Epidermal melanocyte (primary cell): ENCODE measurements around the gene C5orf58.

ENCODE experiments used
- DNase-seq: peaks from one replicate; pipeline ENCODE4 v3.0.0; 2011; ENCODE audit warnings: low spot score; ENCODE audit not compliant: insufficient read length

C5orf58 gene

GRCh38 chr5:170280011-170280493 is 47.3 kb downstream of the C5orf58 start:
- no peak for DNase-seq

DNA sequence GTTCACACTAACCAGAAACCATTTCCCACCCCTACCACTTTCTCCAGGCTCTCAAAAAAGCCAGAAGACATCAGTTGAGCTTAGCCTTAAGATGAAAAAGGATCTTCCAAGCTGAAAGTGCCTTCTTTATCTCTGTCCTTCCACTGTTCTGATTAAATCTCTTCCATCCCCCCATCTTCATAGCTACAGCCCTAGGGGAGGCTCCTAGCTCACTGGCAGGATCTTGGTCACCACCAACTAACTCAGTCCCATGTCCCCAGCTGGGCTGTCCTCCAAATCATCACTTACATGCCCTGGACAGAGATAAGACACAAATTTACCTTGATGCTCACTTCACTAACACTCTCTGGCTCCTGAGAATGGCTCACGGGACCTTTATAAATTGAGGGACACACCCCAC is 50.5 kb downstream of the C5orf58 start:
- DNase-seq: no peak

- no peak for DNase-seq
These were observed 51.4 kb downstream of the C5orf58 start for GRCh38 chr5:170284231-170284630.

GRCh38 chr5:170285181-170285580 is 52.4 kb downstream of the C5orf58 start:
- no peak for DNase-seq

- no peak for DNase-seq
These were observed 53.7 kb downstream of the C5orf58 start for GRCh38 chr5:170286386-170286925.

GRCh38 chr5:170287532-170287931 is 54.7 kb downstream of the C5orf58 start:
- no peak for DNase-seq

DNA sequence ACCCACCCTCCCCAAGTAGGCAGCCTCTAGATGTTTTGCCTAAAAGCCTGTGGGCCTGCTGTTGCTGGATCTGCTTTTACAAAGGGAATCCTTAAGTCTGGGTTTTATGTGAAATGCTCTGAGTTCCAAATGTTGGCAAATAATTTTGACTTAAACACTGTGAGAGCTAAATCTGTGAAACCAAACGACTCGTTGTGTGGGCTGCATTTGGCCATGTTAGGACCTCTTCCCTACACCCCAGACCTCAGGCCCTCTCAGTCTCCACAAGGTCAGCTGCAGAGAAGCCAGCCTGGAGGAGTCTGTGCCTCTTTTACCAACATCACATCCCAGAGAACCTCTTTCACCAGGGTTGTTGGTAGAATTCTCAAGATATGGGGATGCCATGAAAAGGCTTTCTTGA is 55.4 kb downstream of the C5orf58 start:
- DNase-seq: no peak

DNA sequence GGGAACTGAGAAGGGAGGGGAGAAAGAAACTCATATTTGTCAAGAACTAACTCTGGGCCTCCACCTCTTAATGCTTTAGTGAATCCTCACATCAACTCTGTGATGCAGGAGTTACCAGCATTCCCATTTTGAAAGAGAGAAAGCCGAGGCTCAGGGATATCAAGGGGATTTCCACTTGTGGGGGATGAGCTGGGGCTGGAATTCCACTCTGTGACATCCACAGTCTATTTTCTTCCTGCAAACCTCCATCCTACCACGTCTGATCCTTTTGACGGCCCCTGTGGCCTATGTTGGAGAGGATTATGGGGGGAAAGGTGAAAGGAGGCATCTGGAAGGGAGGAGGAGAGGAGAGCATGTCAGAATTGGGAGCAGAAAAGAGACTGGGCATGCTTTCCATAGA is 55.8 kb downstream of the C5orf58 start:
- no peak for DNase-seq

DNA sequence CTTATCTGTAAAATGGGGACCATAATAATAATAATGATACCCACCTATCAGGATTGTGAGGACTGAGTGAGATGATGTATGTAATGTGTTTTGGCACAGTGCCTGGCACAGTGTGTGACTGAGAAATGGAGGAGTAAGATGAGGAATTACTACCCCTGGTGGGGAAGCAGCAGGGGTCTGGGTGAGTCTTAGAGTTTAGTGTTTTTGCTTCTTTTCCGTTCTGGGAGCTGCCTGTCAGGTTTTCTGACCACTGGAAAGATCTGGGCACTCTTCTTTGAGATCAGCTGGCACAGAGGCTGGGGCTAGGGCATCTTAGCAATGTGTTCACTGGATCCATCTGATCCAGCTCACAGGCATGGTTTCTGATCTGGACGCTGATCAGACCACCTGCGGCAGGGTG is 56.3 kb downstream of the C5orf58 start:
- no peak for DNase-seq

DNA sequence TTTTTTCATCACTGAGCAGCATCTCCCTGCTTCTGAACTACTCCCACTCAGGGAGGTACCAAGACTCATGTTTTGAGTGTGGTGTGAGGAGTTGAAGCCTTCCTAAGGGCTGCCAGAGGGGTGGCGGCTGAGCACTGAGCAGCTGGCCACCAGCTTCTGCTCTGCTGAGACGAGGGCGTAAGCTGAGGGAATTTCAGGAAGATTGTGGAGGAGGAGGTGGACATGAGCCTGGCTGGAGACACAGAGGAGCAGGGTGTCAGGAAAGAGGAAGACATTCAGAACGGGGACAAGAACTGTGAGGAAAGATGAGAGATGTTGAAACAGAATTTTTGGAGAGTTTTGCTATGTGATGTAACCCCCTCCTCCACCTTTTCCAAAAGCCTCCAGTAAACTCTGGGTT is 57.0 kb downstream of the C5orf58 start:
- no peak for DNase-seq

DNA sequence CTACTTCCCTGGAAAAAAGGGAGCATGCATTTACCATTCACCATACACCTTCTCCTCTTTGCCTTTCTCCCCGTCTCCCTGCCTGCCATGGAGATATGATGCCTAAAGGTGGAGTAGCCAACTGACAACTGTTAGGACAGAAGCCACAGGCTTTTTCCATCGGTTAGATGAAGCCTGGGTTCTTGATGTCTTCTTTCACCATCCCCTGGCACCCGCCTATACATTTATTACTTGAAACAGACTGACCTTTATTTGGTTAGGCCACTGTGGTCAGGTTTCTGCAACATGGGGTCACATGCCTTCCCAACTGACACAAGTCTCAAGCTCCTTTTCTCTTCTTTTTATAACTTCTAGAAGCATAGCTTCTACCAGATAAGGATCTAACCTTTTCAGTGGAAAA is 57.7 kb downstream of the C5orf58 start:
- DNase-seq: no peak

- no peak for DNase-seq
These were observed 59.7 kb downstream of the C5orf58 start for GRCh38 chr5:170292179-170293104.

DNA sequence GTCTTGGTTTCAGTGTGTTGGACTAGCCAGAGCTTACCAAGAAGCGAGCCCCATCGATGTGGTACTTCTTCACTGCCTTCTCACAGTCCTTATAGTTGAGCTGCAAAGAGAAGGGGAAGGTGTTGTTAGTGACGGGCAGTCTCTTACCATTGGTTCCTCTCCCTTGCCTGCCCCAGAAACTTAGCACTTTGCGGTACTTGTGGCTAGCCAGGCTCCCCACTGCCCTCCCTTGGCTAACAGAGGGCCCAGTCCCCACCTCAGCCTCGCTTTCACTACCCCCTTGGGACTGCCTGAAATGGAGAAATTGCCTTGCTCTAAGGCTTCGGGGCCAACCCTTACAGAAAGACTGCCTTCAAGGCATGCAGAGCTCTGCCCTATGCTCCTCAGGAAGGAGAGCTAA is 60.5 kb downstream of the C5orf58 start:
- DNase-seq: no peak

- no peak for DNase-seq
These were observed 61.3 kb downstream of the C5orf58 start for GRCh38 chr5:170294057-170294456.

GRCh38 chr5:170294556-170294955 is 61.8 kb downstream of the C5orf58 start:
- no peak for DNase-seq
